Measurements from ENCODE around the gene PHYHD1. TPM values are rescaled to one million over a fixed set of nuclear protein-coding genes. Genes with fewer than 3 reads are reported as not detected.
"Not testable (repeated sequence)": the region's sequence is repeated elsewhere in the genome, so short reads cannot be mapped to it uniquely, and the experiment has no call there.

PHYHD1 gene
- total and polyA plus RNA-seq, 2 donors (not counting 1 experiment from before 2014, with no cell fraction given), result 0.96 to 2.0 TPM

GRCh38 chr9:128943832-128944620 is 23.2 kb downstream of the PHYHD1 start:
- Mint-ChIP-seq H3K9me3 (ENCODE audit: insufficient read depth) (no peaks in the 10 kb centered on the region), H3K4me1 (peaks cover 27% of the 10 kb centered on the region), H3K27ac (no peak overlapping the region), H3K4me3 (no peak overlapping the region), H3K27me3 (no peaks in the 10 kb centered on the region)
- peaks cover 15 to 18% of the 10 kb centered on the region in 2 donors for H3K4me1 ChIP-seq (ENCODE audit: control insufficient read depth in 2 of 2, insufficient read depth in 2 of 2, low read length in 2 of 2)
- peaks cover 27% of the 10 kb centered on the region for H3K79me2 ChIP-seq (ENCODE audit: control insufficient read depth, insufficient read depth, low read length)
- 92% methylated on average over 2 of the region's 7 CpGs for WGBS (ENCODE audit: insufficient coverage)
- ATAC-seq (ENCODE audit: low read depth) (no peak), DNase-seq (no peak)
- no peak overlapping the region for H3K27ac ChIP-seq (ENCODE audit: low read length in 2 of 2)
- ChIA-PET POLR2A (no interaction called here), CTCF (no interaction called here)
- no peaks in the 10 kb centered on the region for H3K9me3 ChIP-seq (ENCODE audit: control extremely low read depth in 1 of 3, control insufficient read depth in 2 of 3, insufficient read depth in 1 of 3, low read length in 2 of 3)
- H3K4me2 ChIP-seq (replicated peaks; ENCODE audit: low read depth, low read length, poor library complexity, severe bottlenecking), result no peak overlapping the region
- H3K9ac ChIP-seq (ENCODE audit: low read length), result no peak overlapping the region
- H3K36me3 ChIP-seq (replicated peaks in 1 of 2; ENCODE audit: control extremely low read depth in 1 of 2, control insufficient read depth in 1 of 2, extremely low read depth in 1 of 2, insufficient read depth in 2 of 2, low read length in 1 of 2), result peaks cover 0 to 4% of the 10 kb centered on the region in 2 experiments
- H3K4me3 ChIP-seq (ENCODE audit: control extremely low read depth in 1 of 5, extremely low read depth in 1 of 5, insufficient read depth in 1 of 5, low read depth in 2 of 5, low read length in 4 of 5), result no peak overlapping the region
- H2AFZ ChIP-seq (ENCODE audit: insufficient read depth, low read depth, low read length, poor library complexity, severe bottlenecking), result no peak overlapping the region
- no peaks in the 10 kb centered on the region for H4K20me1 ChIP-seq (ENCODE audit: control insufficient read depth, insufficient read depth, low read length, poor library complexity, severe bottlenecking)
- H3K27me3 ChIP-seq (replicated peaks in 1 of 4; ENCODE audit: control extremely low read depth in 1 of 4, control insufficient read depth in 3 of 4, insufficient read depth in 4 of 4, low read length in 3 of 4), result no peaks in the 10 kb centered on the region
- TF ChIP-seq EZH2 (IDR thresholded peaks at IDR 0.05; ENCODE audit: borderline replicate concordance, insufficient read depth, low read depth, low read length, poor library complexity, severe bottlenecking) (no peak), CTCF (IDR thresholded peaks at IDR 0.05) (no peak)
- intact Hi-C loops (cut with micrococcal nuclease), result loop anchor here (10.0 kb wide), 1 partner anchor 681 kb away; the partner anchor contains the start of genes C9orf50 and NTMT1

GRCh38 chr9:128944966-128945365 is 24.2 kb downstream of the PHYHD1 start:
- Histone ChIP-seq H3K4me1 (ENCODE audit: control insufficient read depth in 2 of 2, insufficient read depth in 2 of 2, low read length in 2 of 2) (peaks cover 15 to 18% of the 10 kb centered on the region in 2 donors), H3K79me2 (ENCODE audit: control insufficient read depth, insufficient read depth, low read length) (peaks cover 35% of the 10 kb centered on the region)
- H3K27ac ChIP-seq (ENCODE audit: low read length in 2 of 2); H3K4me2 ChIP-seq (replicated peaks; ENCODE audit: low read depth, low read length, poor library complexity, severe bottlenecking); H3K27me3 ChIP-seq (replicated peaks in 1 of 4; ENCODE audit: control extremely low read depth in 1 of 4, control insufficient read depth in 3 of 4, insufficient read depth in 4 of 4, low read length in 3 of 4); CTCF ChIA-PET; H3K9me3 Mint-ChIP-seq (ENCODE audit: insufficient read depth); H3K4me3 ChIP-seq (ENCODE audit: control extremely low read depth in 1 of 5, extremely low read depth in 1 of 5, insufficient read depth in 1 of 5, low read depth in 2 of 5, low read length in 4 of 5); H3K27ac Mint-ChIP-seq; POLR2A ChIA-PET; H3K4me3 Mint-ChIP-seq; H3K9me3 ChIP-seq (ENCODE audit: control extremely low read depth in 1 of 3, control insufficient read depth in 2 of 3, insufficient read depth in 1 of 3, low read length in 2 of 3); ATAC-seq (ENCODE audit: low read depth); H3K9ac ChIP-seq (ENCODE audit: low read length); H3K36me3 ChIP-seq (replicated peaks in 1 of 2; ENCODE audit: control extremely low read depth in 1 of 2, control insufficient read depth in 1 of 2, extremely low read depth in 1 of 2, insufficient read depth in 2 of 2, low read length in 1 of 2); H4K20me1 ChIP-seq (ENCODE audit: control insufficient read depth, insufficient read depth, low read length, poor library complexity, severe bottlenecking); DNase-seq; H2AFZ ChIP-seq (ENCODE audit: insufficient read depth, low read depth, low read length, poor library complexity, severe bottlenecking); H3K27me3 Mint-ChIP-seq: not testable (repeated sequence)
- peaks cover 27% of the 10 kb centered on the region for H3K4me1 Mint-ChIP-seq
- 90% methylated on average over 3 of the region's 7 CpGs for WGBS (ENCODE audit: insufficient coverage)
- intact Hi-C loops (cut with micrococcal nuclease), result loop anchor here (5.0 to 10.0 kb wide), 2 partner anchors 573 to 680 kb away; partner anchors contain the start of genes C9orf50, NTMT1 and URM1

All from B cell (primary cell).